ENCODE measurements around the gene JARID2. TPM values are rescaled to one million over a fixed set of nuclear protein-coding genes. Genes with fewer than 3 reads are reported as not detected.

Gene JARID2
- polyA plus RNA-seq, 1 experiment: 6.1 TPM

DNA sequence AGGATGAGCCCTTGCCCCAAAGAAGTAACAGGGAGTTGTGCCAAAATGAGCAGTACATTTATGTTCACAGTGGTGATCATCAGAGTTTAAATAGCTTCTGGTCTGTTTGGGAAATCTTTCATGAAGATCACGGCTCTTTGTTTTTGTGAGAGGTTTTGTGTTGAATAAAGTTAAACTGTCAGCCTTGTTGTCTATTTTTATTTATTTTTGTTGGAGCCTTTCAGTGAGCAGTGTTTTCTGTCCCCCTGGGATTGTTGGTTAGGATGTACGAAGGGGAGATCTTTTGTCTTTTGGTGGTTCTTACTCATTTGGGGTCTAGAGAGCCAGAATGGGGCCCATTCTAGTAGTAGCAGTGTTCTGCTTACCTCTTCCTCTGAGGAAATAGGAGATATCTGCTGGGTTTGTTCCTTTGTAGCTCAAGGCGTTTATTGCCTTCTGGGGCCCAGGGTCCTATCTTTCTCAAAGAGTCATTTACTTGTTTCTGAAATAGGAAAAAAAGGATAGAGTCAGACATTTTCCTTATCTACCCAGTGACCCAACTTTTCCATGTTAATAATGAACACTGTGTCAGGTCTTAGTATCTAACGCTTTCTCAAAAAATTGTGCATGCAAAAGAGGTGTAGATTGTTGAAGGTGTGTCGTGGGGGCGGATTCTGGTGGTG, 157.4 kb downstream of the JARID2 start:
- no peak for DNase-seq (ENCODE audit: low read depth)
- H3K4me3 ChIP-seq (ENCODE audit: low read depth, low read length): no peak overlapping the region
- ChIA-PET CTCF (interaction anchor here (1.0 kb wide), 1 partner anchor 29 kb away, joined by 3 read pairs; no protein-coding TSS in a partner anchor), POLR2A (no interaction called here)
- H3K27me3 ChIP-seq (ENCODE audit: control insufficient read depth, insufficient read depth, low read length): no peaks in the 10 kb centered on the region
- TF ChIP-seq, protein P1, sequence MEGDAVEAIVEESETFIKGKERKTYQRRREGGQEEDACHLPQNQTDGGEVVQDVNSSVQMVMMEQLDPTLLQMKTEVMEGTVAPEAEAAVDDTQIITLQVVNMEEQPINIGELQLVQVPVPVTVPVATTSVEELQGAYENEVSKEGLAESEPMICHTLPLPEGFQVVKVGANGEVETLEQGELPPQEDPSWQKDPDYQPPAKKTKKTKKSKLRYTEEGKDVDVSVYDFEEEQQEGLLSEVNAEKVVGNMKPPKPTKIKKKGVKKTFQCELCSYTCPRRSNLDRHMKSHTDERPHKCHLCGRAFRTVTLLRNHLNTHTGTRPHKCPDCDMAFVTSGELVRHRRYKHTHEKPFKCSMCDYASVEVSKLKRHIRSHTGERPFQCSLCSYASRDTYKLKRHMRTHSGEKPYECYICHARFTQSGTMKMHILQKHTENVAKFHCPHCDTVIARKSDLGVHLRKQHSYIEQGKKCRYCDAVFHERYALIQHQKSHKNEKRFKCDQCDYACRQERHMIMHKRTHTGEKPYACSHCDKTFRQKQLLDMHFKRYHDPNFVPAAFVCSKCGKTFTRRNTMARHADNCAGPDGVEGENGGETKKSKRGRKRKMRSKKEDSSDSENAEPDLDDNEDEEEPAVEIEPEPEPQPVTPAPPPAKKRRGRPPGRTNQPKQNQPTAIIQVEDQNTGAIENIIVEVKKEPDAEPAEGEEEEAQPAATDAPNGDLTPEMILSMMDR (IDR thresholded peaks at IDR 0.05; ENCODE audit: insufficient read depth, low read depth, low read length): no peak
- H3K36me3 ChIP-seq (ENCODE audit: control insufficient read depth, insufficient read depth, low read length): no peaks in the 10 kb centered on the region

DNA sequence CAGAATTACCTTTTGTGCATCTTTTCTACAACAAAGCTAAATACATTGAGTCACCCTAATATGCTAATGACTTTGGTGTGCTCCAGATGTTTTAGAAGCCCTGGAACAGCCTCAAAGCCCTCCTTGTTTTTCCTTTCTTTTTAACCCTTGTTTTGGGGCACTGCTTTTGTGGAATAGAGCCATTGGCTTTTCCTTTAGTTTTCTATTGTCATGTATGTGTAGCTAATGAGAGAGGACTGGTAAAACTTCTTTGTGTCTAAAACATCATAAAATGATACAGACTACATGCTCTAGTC, 158.8 kb downstream of the JARID2 start:
- TF ChIP-seq, protein P1 (IDR thresholded peaks at IDR 0.05; ENCODE audit: insufficient read depth, low read depth, low read length): no peak
- H3K4me3 ChIP-seq (ENCODE audit: low read depth, low read length): no peak overlapping the region
- CTCF ChIA-PET: interaction anchor here (1.1 to 1.7 kb wide), 2 partner anchors 9 to 14 kb away, joined by 3 to 5 read pairs; no protein-coding TSS in a partner anchor
- H3K27me3 ChIP-seq (ENCODE audit: control insufficient read depth, insufficient read depth, low read length): no peaks in the 10 kb centered on the region
- no peaks in the 10 kb centered on the region for H3K36me3 ChIP-seq (ENCODE audit: control insufficient read depth, insufficient read depth, low read length)
- POLR2A ChIA-PET: no interaction called here
- DNase-seq (ENCODE audit: low read depth): no peak

DNA sequence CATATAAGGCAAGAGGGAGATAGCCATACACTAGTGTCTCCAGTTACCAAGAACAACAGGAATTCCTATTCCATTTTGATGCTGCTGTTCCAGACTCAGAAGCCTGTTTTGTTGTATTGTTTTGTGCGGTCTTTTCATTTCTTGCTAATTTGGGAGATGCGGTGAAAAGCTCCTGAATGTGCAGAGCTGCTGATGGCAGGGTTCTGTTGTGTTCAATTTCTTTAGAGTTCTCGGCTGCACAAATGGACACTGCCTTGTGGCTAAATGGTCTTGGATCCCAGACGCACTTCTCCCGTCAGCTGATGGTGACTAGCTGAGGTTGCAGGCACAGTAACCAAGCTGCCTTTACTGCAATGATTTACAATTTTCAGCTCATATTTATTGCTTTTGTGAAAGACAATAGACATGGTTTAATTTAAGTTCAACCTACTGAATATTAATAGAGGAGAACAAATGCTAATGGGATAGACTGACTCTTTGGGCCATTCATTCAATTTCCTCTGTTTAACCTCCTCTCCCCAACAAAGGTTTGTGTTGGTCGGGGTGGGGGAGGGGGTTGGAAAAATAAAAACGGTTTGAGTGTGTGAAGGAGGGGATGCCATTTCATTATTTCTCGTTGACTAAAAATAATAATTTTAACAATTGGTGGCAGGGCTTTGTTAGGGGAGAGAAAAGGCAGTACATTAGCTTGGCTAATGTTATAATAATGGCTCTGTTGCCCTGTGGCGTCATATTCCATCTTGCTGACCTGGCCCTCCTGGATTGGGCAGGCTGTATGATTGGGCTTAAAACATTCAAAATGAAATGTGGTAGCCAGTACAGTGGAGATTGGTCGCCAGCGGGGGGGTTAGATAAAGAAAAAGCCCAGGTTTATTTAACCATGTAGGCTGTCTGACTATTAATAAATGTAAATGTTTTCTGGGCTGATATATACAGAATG, 159.5 kb downstream of the JARID2 start:
- ChIA-PET CTCF (interaction anchor here (1.1 to 1.7 kb wide), 2 partner anchors 8 to 15 kb away, joined by 3 to 5 read pairs; no protein-coding TSS in a partner anchor), POLR2A (no interaction called here)
- no peaks in the 10 kb centered on the region for H3K27me3 ChIP-seq (ENCODE audit: control insufficient read depth, insufficient read depth, low read length)
- TF ChIP-seq, protein P1 (IDR thresholded peaks at IDR 0.05; ENCODE audit: insufficient read depth, low read depth, low read length): no peak
- DNase-seq (ENCODE audit: low read depth): no peak
- no peaks in the 10 kb centered on the region for H3K36me3 ChIP-seq (ENCODE audit: control insufficient read depth, insufficient read depth, low read length)
- H3K4me3 ChIP-seq (ENCODE audit: low read depth, low read length): no peak overlapping the region

DNA sequence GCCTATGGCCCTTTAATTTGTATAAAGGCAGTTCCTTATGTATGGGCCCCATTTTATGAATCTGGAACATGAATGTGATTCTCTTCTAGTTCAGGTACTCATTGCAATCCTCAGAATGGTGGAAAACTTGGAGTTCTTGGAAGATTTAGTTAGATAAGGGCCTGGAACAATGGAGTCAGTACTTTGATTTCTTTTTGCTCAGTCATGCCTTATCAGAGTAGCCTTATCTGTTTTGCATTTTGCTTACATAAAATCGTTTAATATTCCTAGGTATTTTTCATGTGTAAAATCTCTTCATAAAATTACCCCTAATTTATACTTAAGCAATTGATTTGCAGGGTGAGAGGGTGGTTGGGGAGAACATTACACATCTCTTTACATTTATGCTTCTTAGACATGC, 160.6 kb downstream of the JARID2 start:
- TF ChIP-seq, protein P1 (IDR thresholded peaks at IDR 0.05; ENCODE audit: insufficient read depth, low read depth, low read length): no peak
- ChIA-PET POLR2A (no interaction called here), CTCF (no interaction called here)
- Histone ChIP-seq H3K27me3 (ENCODE audit: control insufficient read depth, insufficient read depth, low read length) (no peaks in the 10 kb centered on the region), H3K4me3 (ENCODE audit: low read depth, low read length) (no peak overlapping the region), H3K36me3 (ENCODE audit: control insufficient read depth, insufficient read depth, low read length) (no peaks in the 10 kb centered on the region)
- no peak for DNase-seq (ENCODE audit: low read depth)

DNA sequence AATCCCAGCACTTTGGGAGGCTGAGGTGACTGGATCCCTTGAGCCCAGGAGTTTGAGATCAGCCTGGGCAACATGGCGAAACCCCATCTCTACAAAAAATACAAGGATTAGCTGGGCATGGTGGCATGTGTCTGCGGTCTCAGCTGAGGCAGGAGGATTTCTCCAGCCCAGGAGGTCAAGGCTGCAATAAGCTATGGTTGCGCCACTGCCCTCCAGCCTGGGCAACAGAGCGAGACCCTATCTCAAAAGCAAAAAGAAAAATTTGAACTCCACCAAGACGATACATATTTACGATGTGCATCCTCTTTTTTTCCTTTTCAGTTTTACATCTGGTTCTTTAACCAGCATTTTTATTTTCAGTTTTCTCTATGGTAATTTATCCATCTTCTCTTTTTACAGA, 162.1 kb downstream of the JARID2 start:
- TF ChIP-seq, protein P1 (IDR thresholded peaks at IDR 0.05; ENCODE audit: insufficient read depth, low read depth, low read length): no peak
- Histone ChIP-seq H3K36me3 (ENCODE audit: control insufficient read depth, insufficient read depth, low read length) (no peaks in the 10 kb centered on the region), H3K4me3 (ENCODE audit: low read depth, low read length) (no peak overlapping the region), H3K27me3 (ENCODE audit: control insufficient read depth, insufficient read depth, low read length) (no peaks in the 10 kb centered on the region)
- POLR2A ChIA-PET: interaction anchor here (0.7 kb wide), 1 partner anchor 53 kb away, joined by 3 read pairs; no protein-coding TSS in a partner anchor
- CTCF ChIA-PET: no interaction called here
- no peak for DNase-seq (ENCODE audit: low read depth)
